GM06990 (cell line): Measurements from ENCODE around the gene LDB3.

Experiments
- DNase-seq: peaks from one replicate; pipeline ENCODE4 v3.0.0-alpha.2; 2011; ENCODE audit not compliant: insufficient read length; ENCODE audit errors: extremely low read depth
- H3K27me3 ChIP-seq: replicated peaks from 2 replicates; pipeline ENCODE4 v1.6.0; 2011; ENCODE audit warnings: low read length; ENCODE audit not compliant: control insufficient read depth, insufficient read depth
- H3K36me3 ChIP-seq: 2 replicates; pipeline ENCODE4 v1.5.1; 2011; ENCODE audit warnings: low read length; ENCODE audit not compliant: control insufficient read depth, insufficient read depth
- H3K4me3 ChIP-seq: replicated peaks from 2 replicates; pipeline ENCODE4 v1.5.1; 2011; ENCODE audit warnings: low read depth, mild to moderate bottlenecking, control low read depth, low read length
- TF ChIP-seq, protein P1 (sequence below): IDR thresholded peaks from 2 replicates; pipeline ENCODE4 v1.5.1; 2011; ENCODE audit warnings: low read length, control low read depth, mild to moderate bottlenecking, inconsistent platforms; ENCODE audit not compliant: insufficient read depth, poor library complexity, severe bottlenecking

LDB3 gene

DNA sequence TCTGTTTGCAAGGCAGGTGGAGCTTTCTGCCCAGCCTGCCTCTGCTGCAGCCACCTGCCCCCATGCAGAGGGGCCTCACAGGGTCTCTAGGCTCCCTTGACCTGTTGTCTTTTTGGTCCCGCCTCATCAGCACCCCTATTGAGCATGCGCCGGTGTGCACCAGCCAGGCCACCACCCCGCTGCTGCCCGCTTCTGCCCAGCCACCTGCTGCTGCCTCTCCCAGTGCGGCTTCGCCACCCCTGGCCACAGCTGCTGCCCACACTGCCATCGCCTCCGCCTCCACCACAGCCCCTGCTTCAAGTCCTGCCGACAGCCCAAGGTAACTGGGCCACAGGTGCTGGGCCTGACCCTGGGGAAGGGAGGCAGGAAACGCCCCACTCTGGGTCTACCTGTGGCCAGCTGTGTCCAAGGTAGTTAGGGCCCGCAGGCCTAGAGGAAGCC is 38.1 kb downstream of the LDB3 start:
- Histone ChIP-seq H3K4me3 (no peak overlapping the region), H3K36me3 (no peaks in the 10 kb centered on the region), H3K27me3 (no peaks in the 10 kb centered on the region)
- DNase-seq: no peak
- TF ChIP-seq, protein P1, sequence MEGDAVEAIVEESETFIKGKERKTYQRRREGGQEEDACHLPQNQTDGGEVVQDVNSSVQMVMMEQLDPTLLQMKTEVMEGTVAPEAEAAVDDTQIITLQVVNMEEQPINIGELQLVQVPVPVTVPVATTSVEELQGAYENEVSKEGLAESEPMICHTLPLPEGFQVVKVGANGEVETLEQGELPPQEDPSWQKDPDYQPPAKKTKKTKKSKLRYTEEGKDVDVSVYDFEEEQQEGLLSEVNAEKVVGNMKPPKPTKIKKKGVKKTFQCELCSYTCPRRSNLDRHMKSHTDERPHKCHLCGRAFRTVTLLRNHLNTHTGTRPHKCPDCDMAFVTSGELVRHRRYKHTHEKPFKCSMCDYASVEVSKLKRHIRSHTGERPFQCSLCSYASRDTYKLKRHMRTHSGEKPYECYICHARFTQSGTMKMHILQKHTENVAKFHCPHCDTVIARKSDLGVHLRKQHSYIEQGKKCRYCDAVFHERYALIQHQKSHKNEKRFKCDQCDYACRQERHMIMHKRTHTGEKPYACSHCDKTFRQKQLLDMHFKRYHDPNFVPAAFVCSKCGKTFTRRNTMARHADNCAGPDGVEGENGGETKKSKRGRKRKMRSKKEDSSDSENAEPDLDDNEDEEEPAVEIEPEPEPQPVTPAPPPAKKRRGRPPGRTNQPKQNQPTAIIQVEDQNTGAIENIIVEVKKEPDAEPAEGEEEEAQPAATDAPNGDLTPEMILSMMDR: no peak

DNA sequence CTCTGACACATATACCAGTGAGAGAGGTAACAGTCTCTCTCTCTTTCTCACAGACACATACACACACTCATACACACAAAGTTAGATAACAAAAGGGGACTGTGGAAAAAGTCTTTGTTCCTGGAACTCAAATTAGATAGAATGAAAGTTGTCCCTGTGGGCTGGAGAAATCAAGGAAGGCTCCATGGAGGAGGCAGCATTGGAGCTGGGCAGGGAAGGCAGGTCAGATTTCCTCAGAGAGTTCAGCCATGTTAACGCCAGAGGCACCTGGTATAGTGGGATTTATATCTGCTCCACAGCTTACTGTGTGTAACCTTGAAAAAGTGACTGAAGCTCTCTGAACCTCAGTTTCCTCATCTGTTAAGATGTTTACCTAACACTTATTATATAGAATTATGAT is 38.7 kb downstream of the LDB3 start:
- TF ChIP-seq, protein P1: no peak

GRCh38 chr10:86707505-86707904 is 39.2 kb downstream of the LDB3 start:
- no peak for DNase-seq
- TF ChIP-seq, protein P1: no peak
- Histone ChIP-seq H3K4me3 (no peak overlapping the region), H3K36me3 (no peaks in the 10 kb centered on the region), H3K27me3 (no peaks in the 10 kb centered on the region)

More for the DNA sequence above, 38.7 kb downstream of the LDB3 start:
- H3K36me3 ChIP-seq: no peaks in the 10 kb centered on the region
- H3K27me3 ChIP-seq: no peaks in the 10 kb centered on the region
- DNase-seq: no peak
- no peak overlapping the region for H3K4me3 ChIP-seq

GRCh38 chr10:86708068-86708782 is 39.9 kb downstream of the LDB3 start:
- TF ChIP-seq, protein P1: no peak
- no peaks in the 10 kb centered on the region for H3K36me3 ChIP-seq
- no peak for DNase-seq
- no peaks in the 10 kb centered on the region for H3K27me3 ChIP-seq
- H3K4me3 ChIP-seq: no peak overlapping the region

- DNase-seq: no peak
- H3K4me3 ChIP-seq: no peak overlapping the region
- no peaks in the 10 kb centered on the region for H3K27me3 ChIP-seq
- no peaks in the 10 kb centered on the region for H3K36me3 ChIP-seq
- TF ChIP-seq, protein P1: no peak
These were observed 40.6 kb downstream of the LDB3 start for GRCh38 chr10:86708783-86709380.
